Fibroblast of skin of back (primary cell): ENCODE measurements around the gene BUB3.

Source experiments
- DNase-seq: peaks from one replicate; pipeline ENCODE4 v3.0.0-alpha.2; 2013

Gene BUB3

DNA sequence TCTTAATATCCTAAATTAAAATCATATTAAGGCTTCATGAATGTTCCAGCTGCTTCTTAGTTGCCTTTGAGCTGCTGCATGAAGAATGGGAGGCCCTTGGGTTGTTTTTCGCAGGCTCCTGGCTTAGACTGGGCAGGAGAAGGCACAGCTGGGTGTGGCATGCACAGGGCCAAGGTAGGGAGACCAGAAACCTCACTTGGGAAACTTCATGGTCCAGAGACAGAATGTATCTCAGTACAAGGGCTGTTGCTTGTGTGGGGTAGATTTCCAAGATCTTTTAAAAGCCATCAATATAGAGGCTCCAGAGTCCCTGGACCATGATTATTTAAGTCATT lies 49.9 kb downstream of the BUB3 start:
- DNase-seq, result no peak

DNA sequence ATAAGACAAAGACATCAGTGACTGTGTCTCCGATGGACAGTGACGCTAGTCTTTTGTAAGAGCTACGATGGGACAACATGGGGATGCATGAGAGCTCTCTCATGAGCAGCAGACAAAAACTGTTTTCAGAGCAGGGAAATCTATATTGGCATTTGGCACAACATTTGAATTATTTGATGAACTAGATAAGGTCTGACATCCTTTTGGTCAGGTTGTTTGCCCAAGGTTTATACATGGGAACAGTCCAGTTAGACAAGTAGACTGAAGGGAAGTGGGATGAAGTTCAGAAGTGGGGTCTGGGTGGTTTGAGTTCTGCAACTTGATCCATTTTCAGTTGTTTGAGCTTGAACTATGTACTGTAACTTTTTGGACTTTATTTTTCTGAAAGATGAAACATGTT lies 50.8 kb downstream of the BUB3 start:
- no peak for DNase-seq

- no peak for DNase-seq
Observed at GRCh38 chr10:123212063-123212462, 57.9 kb downstream of the BUB3 start.

DNA sequence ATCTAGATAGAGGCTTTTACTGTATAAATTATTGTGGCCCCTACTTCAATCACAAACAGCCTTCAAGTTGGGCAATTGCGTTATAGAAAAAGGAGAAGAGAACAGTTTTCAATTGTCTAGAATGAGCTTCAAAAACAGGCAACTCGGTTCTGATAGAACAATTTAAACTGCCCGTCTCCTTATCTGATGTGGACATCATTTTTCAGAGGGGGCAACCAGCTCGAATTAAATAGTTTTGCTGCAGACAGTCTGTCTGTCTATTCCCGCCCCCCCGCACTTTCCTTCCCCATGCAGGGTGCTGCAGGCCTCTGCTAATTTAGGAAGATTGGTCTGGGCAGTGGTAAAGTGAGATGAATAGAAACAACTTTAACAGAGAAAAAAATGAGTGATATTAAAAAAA lies 58.4 kb downstream of the BUB3 start:
- no peak for DNase-seq

DNA sequence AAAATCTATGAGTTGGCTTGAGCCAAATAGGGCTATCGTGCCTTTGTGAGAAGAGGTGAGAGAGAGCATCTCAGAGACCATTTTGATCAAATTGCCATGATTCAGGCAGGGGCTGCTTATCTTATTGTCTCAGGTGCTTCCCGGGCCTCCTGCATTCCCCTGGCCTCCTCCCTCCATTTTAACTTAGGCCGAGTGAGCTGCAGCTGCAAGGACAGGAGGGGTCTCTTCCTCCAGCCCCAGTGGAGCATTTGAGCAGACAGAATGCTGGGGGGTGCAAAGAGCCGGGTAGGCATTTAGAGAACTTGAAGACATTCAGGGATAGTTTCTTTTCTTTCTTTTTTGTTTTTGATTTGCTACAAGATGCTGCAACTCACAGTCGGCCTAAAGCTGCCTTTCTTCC lies 59.0 kb downstream of the BUB3 start:
- DNase-seq, result no peak
